GM12864 (cell line): Measurements from ENCODE around the gene EGR2.

Experiments used
- DNase-seq: peaks from one replicate; pipeline ENCODE4 v3.0.0-alpha.2; 2011; ENCODE audit warnings: low read depth
- H3K4me3 ChIP-seq: 2 replicates; pipeline ENCODE4 v1.5.1; 2011; ENCODE audit warnings: mild to moderate bottlenecking, low read depth, low read length, control low read depth
- CTCF ChIP-seq: IDR thresholded peaks from 2 replicates; pipeline ENCODE4 v1.5.1; 2011; ENCODE audit warnings: low read depth, mild to moderate bottlenecking, moderate library complexity, low read length, control low read depth, inconsistent platforms; ENCODE audit errors: missing control alignments

The EGR2 gene

GRCh38 chr10:62852961-62853702 lies 37.0 kb upstream of the EGR2 start:
- DNase-seq: peak; percentile 76
- no peak for TF ChIP-seq CTCF
- no peak overlapping the region; the same call in 1 of the 2 replicates for H3K4me3 ChIP-seq

GRCh38 chr10:62851442-62851841 lies 35.3 kb upstream of the EGR2 start:
- no peak for DNase-seq

GRCh38 chr10:62850646-62851045 lies 34.5 kb upstream of the EGR2 start:
- no peak for DNase-seq

More at GRCh38 chr10:62851442-62851841, 35.3 kb upstream of the EGR2 start:
- peak; percentile 54 for TF ChIP-seq CTCF
- H3K4me3 ChIP-seq: no peak overlapping the region

GRCh38 chr10:62847433-62847832 lies 31.3 kb upstream of the EGR2 start:
- no peak for DNase-seq
- no peak for TF ChIP-seq CTCF
- H3K4me3 ChIP-seq: no peak overlapping the region

More at GRCh38 chr10:62850646-62851045, 34.5 kb upstream of the EGR2 start:
- H3K4me3 ChIP-seq: no peak overlapping the region
- TF ChIP-seq CTCF: no peak

GRCh38 chr10:62844280-62845011 lies 28.3 kb upstream of the EGR2 start:
- no peak for TF ChIP-seq CTCF
- H3K4me3 ChIP-seq: no peak overlapping the region
- DNase-seq: no peak

- no peak for TF ChIP-seq CTCF
- H3K4me3 ChIP-seq: no peak overlapping the region
- DNase-seq: no peak
Observed at GRCh38 chr10:62843600-62843999, 27.4 kb upstream of the EGR2 start.
